ENCODE measurements around the gene PHTF1.

DNA sequence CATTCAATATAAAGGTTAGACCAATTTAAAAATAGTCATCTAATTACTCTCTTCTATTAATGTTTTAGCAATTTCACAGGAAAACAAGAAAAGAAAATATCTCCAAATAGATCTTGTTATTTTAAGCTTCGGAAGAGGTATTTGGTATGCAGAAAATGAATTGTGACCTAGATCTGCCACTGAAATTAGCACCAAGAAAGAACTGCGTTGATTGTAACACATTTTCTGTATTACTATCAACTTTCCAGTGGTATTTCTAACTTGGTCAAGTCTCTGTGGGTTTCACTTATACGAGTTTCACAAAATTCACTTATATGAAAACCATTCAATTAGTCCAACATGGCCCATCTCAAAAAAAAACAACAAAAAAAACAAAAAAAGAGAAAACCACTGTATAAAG is 41.2 kb upstream of the PHTF1 start:
- no peak for TF ChIP-seq CTCF (IDR thresholded peaks at IDR 0.05)
- no peak for TF ChIP-seq POLR2AphosphoS5 (IDR thresholded peaks at IDR 0.05)
